ENCODE results near the gene PLCL1.

PLCL1 gene

GRCh38 chr2:197950006-197950405, 145.6 kb downstream of the PLCL1 start:
- no peak for FAIRE-seq
- DNase-seq (ENCODE audit: low spot score), result no peak

GRCh38 chr2:197950724-197951123, 146.3 kb downstream of the PLCL1 start:
- no peak for DNase-seq (ENCODE audit: low spot score)
- FAIRE-seq, result no peak

- FAIRE-seq, result no peak
- peak; percentile 55 for DNase-seq (ENCODE audit: low spot score)
Observed at GRCh38 chr2:197952540-197953202, 148.3 kb downstream of the PLCL1 start.

GRCh38 chr2:197954328-197954727, 149.9 kb downstream of the PLCL1 start:
- DNase-seq (ENCODE audit: low spot score) (no peak), FAIRE-seq (no peak)

- FAIRE-seq, result no peak
- DNase-seq (ENCODE audit: low spot score), result no peak
Observed at GRCh38 chr2:197958592-197959150, 154.3 kb downstream of the PLCL1 start.

GRCh38 chr2:197959383-197959782, 155.0 kb downstream of the PLCL1 start:
- FAIRE-seq (no peak), DNase-seq (ENCODE audit: low spot score) (no peak)

- FAIRE-seq, result no peak
Observed at GRCh38 chr2:197960786-197961185, 156.4 kb downstream of the PLCL1 start.

GRCh38 chr2:197964720-197965119, 160.3 kb downstream of the PLCL1 start:
- DNase-seq (ENCODE audit: low spot score) (no peak), FAIRE-seq (no peak)

More at GRCh38 chr2:197960786-197961185, 156.4 kb downstream of the PLCL1 start:
- DNase-seq (ENCODE audit: low spot score), result no peak

- FAIRE-seq (no peak), DNase-seq (ENCODE audit: low spot score) (no peak)
Observed at GRCh38 chr2:197965756-197966155, 161.4 kb downstream of the PLCL1 start.

- no peak for FAIRE-seq
- peak; percentile 39 for DNase-seq (ENCODE audit: low spot score)
Observed at GRCh38 chr2:197969391-197969893, 165.0 kb downstream of the PLCL1 start.

GRCh38 chr2:197972061-197972460, 167.7 kb downstream of the PLCL1 start:
- FAIRE-seq, result no peak
- no peak for DNase-seq (ENCODE audit: low spot score)

- FAIRE-seq, result no peak
- DNase-seq (ENCODE audit: low spot score), result no peak
Observed at GRCh38 chr2:197972587-197972986, 168.2 kb downstream of the PLCL1 start.

GRCh38 chr2:197973772-197974171, 169.4 kb downstream of the PLCL1 start:
- FAIRE-seq (no peak), DNase-seq (ENCODE audit: low spot score) (no peak)

GRCh38 chr2:197975931-197976519, 171.6 kb downstream of the PLCL1 start:
- FAIRE-seq (no peak), DNase-seq (ENCODE audit: low spot score) (no peak)

- DNase-seq (ENCODE audit: low spot score), result no peak
- no peak for FAIRE-seq
Observed at GRCh38 chr2:197978971-197979370, 174.6 kb downstream of the PLCL1 start.

GRCh38 chr2:197982565-197982964, 178.2 kb downstream of the PLCL1 start:
- no peak for DNase-seq (ENCODE audit: low spot score)
- no peak for FAIRE-seq

GRCh38 chr2:197985029-197985638, 180.7 kb downstream of the PLCL1 start:
- FAIRE-seq (no peak), DNase-seq (ENCODE audit: low spot score) (no peak)

GRCh38 chr2:197986977-197987376, 182.6 kb downstream of the PLCL1 start:
- DNase-seq (ENCODE audit: low spot score) (no peak), FAIRE-seq (no peak)

- DNase-seq (ENCODE audit: low spot score) (no peak), FAIRE-seq (no peak)
Observed at GRCh38 chr2:197990356-197990755, 186.0 kb downstream of the PLCL1 start.

- FAIRE-seq (no peak), DNase-seq (ENCODE audit: low spot score) (no peak)
Observed at GRCh38 chr2:197992482-197993133, 188.2 kb downstream of the PLCL1 start.

- FAIRE-seq, result no peak
- no peak for DNase-seq (ENCODE audit: low spot score)
Observed at GRCh38 chr2:197993363-197993762, 189.0 kb downstream of the PLCL1 start.

- no peak for FAIRE-seq
- DNase-seq (ENCODE audit: low spot score), result no peak
Observed at GRCh38 chr2:197993830-197994229, 189.4 kb downstream of the PLCL1 start.

Data from RCC 7860 (cell line).